ENCODE data around the gene CYP19A1. TPM values are rescaled to one million over a fixed set of nuclear protein-coding genes. Genes with fewer than 3 reads are reported as not detected.

CYP19A1 gene
- total RNA-seq, 1 experiment from 2014 or later: not detected

GRCh38 chr15:51327081-51327480, 11.3 kb downstream of the CYP19A1 start:
- POLR2A ChIA-PET: no interaction called here
- in situ Hi-C loops (cut with HindIII; ENCODE audit: low pct_unique_long_range_greater_than_20kb, low sequenced_read_pairs) (no loop called here), intact Hi-C loops (cut with micrococcal nuclease; ENCODE audit: unreplicated experiment) (no loop called here)
- CTCF ChIA-PET: no interaction called here
- peaks cover 8% of the 10 kb centered on the region for H3K27me3 ChIP-seq (ENCODE audit: control insufficient read depth, insufficient read depth, low read length)
- H3K4me3 ChIP-seq (ENCODE audit: low read depth in 2 of 2, low read length in 2 of 2): no peak overlapping the region
- DNase-seq (ENCODE audit: low read depth, low spot score): no peak
- ATAC-seq: no peak
- H3K4me1 ChIP-seq (ENCODE audit: control insufficient read depth, insufficient read depth, low read length): no peaks in the 10 kb centered on the region
- no TSS peak for BruUV-seq (replicated peaks)
- no peaks in the 10 kb centered on the region for H3K9me3 ChIP-seq (ENCODE audit: control insufficient read depth, insufficient read depth, low read depth, low read length)
- no peak for TF ChIP-seq POLR2AphosphoS5 (IDR thresholded peaks at IDR 0.05; ENCODE audit: low read depth, low read length)
- TF ChIP-seq, protein P1, sequence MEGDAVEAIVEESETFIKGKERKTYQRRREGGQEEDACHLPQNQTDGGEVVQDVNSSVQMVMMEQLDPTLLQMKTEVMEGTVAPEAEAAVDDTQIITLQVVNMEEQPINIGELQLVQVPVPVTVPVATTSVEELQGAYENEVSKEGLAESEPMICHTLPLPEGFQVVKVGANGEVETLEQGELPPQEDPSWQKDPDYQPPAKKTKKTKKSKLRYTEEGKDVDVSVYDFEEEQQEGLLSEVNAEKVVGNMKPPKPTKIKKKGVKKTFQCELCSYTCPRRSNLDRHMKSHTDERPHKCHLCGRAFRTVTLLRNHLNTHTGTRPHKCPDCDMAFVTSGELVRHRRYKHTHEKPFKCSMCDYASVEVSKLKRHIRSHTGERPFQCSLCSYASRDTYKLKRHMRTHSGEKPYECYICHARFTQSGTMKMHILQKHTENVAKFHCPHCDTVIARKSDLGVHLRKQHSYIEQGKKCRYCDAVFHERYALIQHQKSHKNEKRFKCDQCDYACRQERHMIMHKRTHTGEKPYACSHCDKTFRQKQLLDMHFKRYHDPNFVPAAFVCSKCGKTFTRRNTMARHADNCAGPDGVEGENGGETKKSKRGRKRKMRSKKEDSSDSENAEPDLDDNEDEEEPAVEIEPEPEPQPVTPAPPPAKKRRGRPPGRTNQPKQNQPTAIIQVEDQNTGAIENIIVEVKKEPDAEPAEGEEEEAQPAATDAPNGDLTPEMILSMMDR (IDR thresholded peaks at IDR 0.05): no peak
- TF ChIP-seq, protein P2, sequence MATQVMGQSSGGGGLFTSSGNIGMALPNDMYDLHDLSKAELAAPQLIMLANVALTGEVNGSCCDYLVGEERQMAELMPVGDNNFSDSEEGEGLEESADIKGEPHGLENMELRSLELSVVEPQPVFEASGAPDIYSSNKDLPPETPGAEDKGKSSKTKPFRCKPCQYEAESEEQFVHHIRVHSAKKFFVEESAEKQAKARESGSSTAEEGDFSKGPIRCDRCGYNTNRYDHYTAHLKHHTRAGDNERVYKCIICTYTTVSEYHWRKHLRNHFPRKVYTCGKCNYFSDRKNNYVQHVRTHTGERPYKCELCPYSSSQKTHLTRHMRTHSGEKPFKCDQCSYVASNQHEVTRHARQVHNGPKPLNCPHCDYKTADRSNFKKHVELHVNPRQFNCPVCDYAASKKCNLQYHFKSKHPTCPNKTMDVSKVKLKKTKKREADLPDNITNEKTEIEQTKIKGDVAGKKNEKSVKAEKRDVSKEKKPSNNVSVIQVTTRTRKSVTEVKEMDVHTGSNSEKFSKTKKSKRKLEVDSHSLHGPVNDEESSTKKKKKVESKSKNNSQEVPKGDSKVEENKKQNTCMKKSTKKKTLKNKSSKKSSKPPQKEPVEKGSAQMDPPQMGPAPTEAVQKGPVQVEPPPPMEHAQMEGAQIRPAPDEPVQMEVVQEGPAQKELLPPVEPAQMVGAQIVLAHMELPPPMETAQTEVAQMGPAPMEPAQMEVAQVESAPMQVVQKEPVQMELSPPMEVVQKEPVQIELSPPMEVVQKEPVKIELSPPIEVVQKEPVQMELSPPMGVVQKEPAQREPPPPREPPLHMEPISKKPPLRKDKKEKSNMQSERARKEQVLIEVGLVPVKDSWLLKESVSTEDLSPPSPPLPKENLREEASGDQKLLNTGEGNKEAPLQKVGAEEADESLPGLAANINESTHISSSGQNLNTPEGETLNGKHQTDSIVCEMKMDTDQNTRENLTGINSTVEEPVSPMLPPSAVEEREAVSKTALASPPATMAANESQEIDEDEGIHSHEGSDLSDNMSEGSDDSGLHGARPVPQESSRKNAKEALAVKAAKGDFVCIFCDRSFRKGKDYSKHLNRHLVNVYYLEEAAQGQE (IDR thresholded peaks at IDR 0.05; ENCODE audit: insufficient read depth in 1 of 2, low read depth in 2 of 2, low read length in 1 of 2): no peak
- H3K36me3 ChIP-seq (ENCODE audit: control insufficient read depth, insufficient read depth, low read length): no peaks in the 10 kb centered on the region
- H3K27ac ChIP-seq (ENCODE audit: low read length): no peak overlapping the region

- CTCF ChIA-PET: interaction anchor here (0.6 kb wide), 1 partner anchor 78 kb away, joined by 8 read pairs; no protein-coding TSS in a partner anchor
- DNase-seq (ENCODE audit: low read depth, low spot score) (no peak), ATAC-seq (no peak)
- Histone ChIP-seq H3K27ac (ENCODE audit: low read length) (no peak overlapping the region), H3K27me3 (ENCODE audit: control insufficient read depth, insufficient read depth, low read length) (0 out of 2 replicates have a peak, but pooled peaks cover 3% of the 10 kb centered on the region), H3K4me3 (ENCODE audit: low read depth in 2 of 2, low read length in 2 of 2) (no peak overlapping the region), H3K9me3 (ENCODE audit: control insufficient read depth, insufficient read depth, low read depth, low read length) (no peaks in the 10 kb centered on the region), H3K36me3 (ENCODE audit: control insufficient read depth, insufficient read depth, low read length) (no peaks in the 10 kb centered on the region), H3K4me1 (ENCODE audit: control insufficient read depth, insufficient read depth, low read length) (no peaks in the 10 kb centered on the region)
- TF ChIP-seq POLR2AphosphoS5 (IDR thresholded peaks at IDR 0.05; ENCODE audit: low read depth, low read length) (no peak), TCF7L2 (IDR thresholded peaks at IDR 0.05; ENCODE audit: low read depth, low read length) (no peak), SIN3A (IDR thresholded peaks at IDR 0.05; ENCODE audit: borderline replicate concordance, insufficient read depth, low read depth, low read length) (no peak)
- TF ChIP-seq, protein P2 (IDR thresholded peaks at IDR 0.05; ENCODE audit: insufficient read depth in 1 of 2, low read depth in 2 of 2, low read length in 1 of 2): no peak
- TF ChIP-seq, protein P1 (IDR thresholded peaks at IDR 0.05): no peak
- no TSS peak for BruUV-seq (replicated peaks)
- intact Hi-C loops (cut with micrococcal nuclease; ENCODE audit: unreplicated experiment): no loop called here
- in situ Hi-C loops (cut with HindIII; ENCODE audit: low pct_unique_long_range_greater_than_20kb, low sequenced_read_pairs): no loop called here
- POLR2A ChIA-PET: no interaction called here
These were observed 13.2 kb downstream of the CYP19A1 start for GRCh38 chr15:51325167-51325566.
